Uterus (tissue), 4 donors: ENCODE data around the gene AGPAT4. TPM values are rescaled to one million over a fixed set of nuclear protein-coding genes. Genes with fewer than 3 reads are reported as not detected.

Experiments
- DNase-seq, 2 donors: peaks; one replicate each; pipeline ENCODE4 v3.0.0-alpha.2; 2019 to 2020
- H3K27ac ChIP-seq, 2 donors: fragments of 200-600 bp; sonication (generic); 1 replicate in 1 of 2; 2 replicates in 1 of 2; pipeline ENCODE4 v1.5.1; 2016 to 2018
- H3K27me3 ChIP-seq, 2 donors: fragments of 200-600 bp; sonication (generic); one replicate each; pipeline ENCODE4 v1.5.1; 2018 to 2019; ENCODE audit warnings: control low read depth in 1 of 2
- H3K36me3 ChIP-seq, 2 donors: fragments of 200-600 bp; sonication (generic); one replicate each; pipeline ENCODE4 v1.5.1; 2019; ENCODE audit warnings: control low read depth in 1 of 2
- H3K4me1 ChIP-seq, 2 donors: fragments of 200-600 bp; sonication (generic); one replicate each; pipeline ENCODE4 v1.5.1; 2018 to 2019; ENCODE audit warnings: control low read depth in 1 of 2
- H3K4me3 ChIP-seq, 2 donors: fragments of 200-600 bp; sonication (generic); 1 replicate in 1 of 2; 2 replicates in 1 of 2; pipeline ENCODE4 v1.5.1; 2018 to 2019; ENCODE audit warnings: mild to moderate bottlenecking in 1 of 2
- H3K9me3 ChIP-seq, 2 donors: fragments of 200-600 bp; sonication (generic); one replicate each; pipeline ENCODE4 v1.5.1; 2019; ENCODE audit warnings: control low read depth in 1 of 2
- CTCF ChIP-seq, 4 experiments: fragments of 200-600 bp in 2 of 4; fragments of 450-650 bp in 2 of 4; sonication (generic) in 2 of 4; IDR thresholded peaks; one replicate each; pipeline ENCODE4 v1.5.1; 2016 to 2019; ENCODE audit warnings: antibody characterized with exemption in 4 of 4, mild to moderate bottlenecking in 2 of 4, moderate library complexity in 1 of 4
- POLR2A ChIP-seq, 2 donors: fragments of 450-650 bp; IDR thresholded peaks; one replicate each; pipeline ENCODE4 v1.6.1; 2016; ENCODE audit warnings: antibody characterized with exemption in 2 of 2, mild to moderate bottlenecking in 1 of 2, moderate library complexity in 1 of 2
- intact Hi-C: fragments of 100-400 bp; cut with DNase I; formaldehyde crosslinking; loops from one replicate; pipeline ENCODE4 v1.15.1; 2023; ENCODE audit warnings: low total_unique reads
- total RNA-seq, 4 donors: library from RNA; depleted of rRNA in 3 of 4; stranded (reverse); fragments of >200 nt in 3 of 4; gene quantifications; one replicate each; pipeline versions ENCODE4 v1.1.0 to v1.2.4, GENCODE V29; 2014 to 2023
- donor health status: DM: yes; HTN: yes; CAD: no.

Gene AGPAT4
- total RNA-seq, 4 donors from 2014 or later, result 2.9 to 18.1 (median 15.1) TPM

- intact Hi-C loops, result no loop called here
- Histone ChIP-seq H3K9me3 (no peaks in the 10 kb centered on the region), H3K36me3 (no peaks in the 10 kb centered on the region), H3K27me3 (no peaks in the 10 kb centered on the region), H3K4me3 (no peak overlapping the region), H3K27ac (no peak overlapping the region), H3K4me1 (no peaks in the 10 kb centered on the region)
- no peak for DNase-seq
- TF ChIP-seq CTCF (IDR thresholded peaks at IDR 0.05) (no peak), POLR2A (IDR thresholded peaks at IDR 0.05) (no peak)
Measured at GRCh38 chr6:161211380-161212035, 62.4 kb downstream of the AGPAT4 start.

- H3K4me3 ChIP-seq, result no peak overlapping the region
- intact Hi-C loops, result no loop called here
- DNase-seq, result no peak
- H3K36me3 ChIP-seq, result no peaks in the 10 kb centered on the region
- TF ChIP-seq CTCF (IDR thresholded peaks at IDR 0.05) (no peak), POLR2A (IDR thresholded peaks at IDR 0.05) (no peak)
- no peaks in the 10 kb centered on the region for H3K27me3 ChIP-seq
- no peaks in the 10 kb centered on the region for H3K4me1 ChIP-seq
- H3K27ac ChIP-seq, result no peak overlapping the region
- no peaks in the 10 kb centered on the region for H3K9me3 ChIP-seq
Measured at GRCh38 chr6:161210857-161211256, 63.0 kb downstream of the AGPAT4 start.

- Histone ChIP-seq H3K4me1 (no peaks in the 10 kb centered on the region), H3K4me3 (no peak overlapping the region), H3K27ac (no peak overlapping the region), H3K27me3 (no peaks in the 10 kb centered on the region), H3K9me3 (no peaks in the 10 kb centered on the region), H3K36me3 (no peaks in the 10 kb centered on the region)
- intact Hi-C loops, result no loop called here
- TF ChIP-seq CTCF (IDR thresholded peaks at IDR 0.05), result no peak
- no peak for TF ChIP-seq POLR2A (IDR thresholded peaks at IDR 0.05)
- DNase-seq, result no peak
Measured at GRCh38 chr6:161207200-161207599, 66.7 kb downstream of the AGPAT4 start.

- H3K27ac ChIP-seq, result no peak overlapping the region
- no peak overlapping the region for H3K4me3 ChIP-seq
- no peaks in the 10 kb centered on the region for H3K9me3 ChIP-seq
- intact Hi-C loops, result no loop called here
- H3K27me3 ChIP-seq, result no peaks in the 10 kb centered on the region
- no peaks in the 10 kb centered on the region for H3K4me1 ChIP-seq
- DNase-seq, result no peak
- no peak for TF ChIP-seq CTCF (IDR thresholded peaks at IDR 0.05)
- no peak for TF ChIP-seq POLR2A (IDR thresholded peaks at IDR 0.05)
- H3K36me3 ChIP-seq, result no peaks in the 10 kb centered on the region
Measured at GRCh38 chr6:161204866-161205557, 68.8 kb downstream of the AGPAT4 start.

GRCh38 chr6:161200610-161201370 is 73.1 kb downstream of the AGPAT4 start:
- no peak overlapping the region for H3K4me3 ChIP-seq
- TF ChIP-seq CTCF (IDR thresholded peaks at IDR 0.05) (no peak), POLR2A (IDR thresholded peaks at IDR 0.05) (no peak)
- H3K9me3 ChIP-seq, result no peaks in the 10 kb centered on the region
- no peaks in the 10 kb centered on the region for H3K36me3 ChIP-seq
- no peaks in the 10 kb centered on the region for H3K27me3 ChIP-seq
- no peak overlapping the region for H3K27ac ChIP-seq
- intact Hi-C loops, result no loop called here
- no peaks in the 10 kb centered on the region for H3K4me1 ChIP-seq
- no peak for DNase-seq
